ENCODE results near the gene RPRML.
"Not testable (repeated sequence)": the region's sequence is repeated elsewhere in the genome, so short reads cannot be mapped to it uniquely, and the experiment has no call there.

RPRML gene

DNA sequence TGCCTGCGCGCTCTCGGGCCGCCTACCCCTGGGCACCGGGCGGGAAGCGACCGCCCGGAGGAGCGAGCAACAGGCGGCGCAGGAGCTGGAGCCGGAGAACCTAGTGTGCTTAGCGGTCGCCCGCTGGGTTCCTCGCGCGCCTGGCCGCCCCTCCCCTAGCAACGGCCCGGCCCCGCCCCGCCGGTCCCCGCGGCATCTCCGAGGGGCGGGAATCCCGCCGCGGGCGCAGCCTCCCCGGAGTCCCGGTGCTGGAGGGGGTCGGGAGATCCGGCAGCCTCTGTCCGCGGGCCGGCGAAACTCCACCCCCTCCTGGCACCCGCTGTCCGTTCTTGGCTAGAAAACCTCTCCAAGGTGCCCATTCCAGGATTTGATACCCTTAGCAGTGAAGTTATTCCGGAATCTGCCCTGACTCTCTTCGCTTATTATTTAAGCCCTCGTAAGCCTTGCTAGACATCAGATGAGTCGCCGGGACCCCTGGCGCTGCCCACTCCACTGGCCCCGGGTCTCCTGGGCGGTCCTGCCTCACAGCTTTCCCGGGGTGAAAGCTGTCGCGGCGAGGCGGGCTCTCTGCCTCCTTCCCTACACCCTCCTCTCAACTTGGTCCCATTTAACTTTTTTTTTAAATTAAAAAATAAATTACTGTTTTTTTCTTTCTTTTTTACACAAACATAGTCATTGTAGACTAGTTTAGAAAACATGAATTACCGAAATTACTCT lies at the start of gene RPRML:
Gene RPRML, minus strand, starts transcription at position 107 of the 717 bp plus-strand sequence. CDS start 246 bp downstream, outside the sequence.
- H3K27me3 Mint-ChIP-seq, result peaks cover 82% of the 10 kb centered on the region
- no peak within 1 kb of the TSS for H3K27ac Mint-ChIP-seq
- CTCF ChIA-PET, result interaction anchor here (0.6 kb wide), 1 partner anchor 22 kb away, joined by 3 read pairs; no protein-coding TSS in a partner anchor
- H3K36me3 Mint-ChIP-seq, result no peaks in the 10 kb centered on the region
- peaks cover 6% of the 10 kb centered on the region for H3K4me1 Mint-ChIP-seq
- peak; percentile 53 for DNase-seq
- peak within 1 kb of the TSS; percentile 73 for H3K4me3 Mint-ChIP-seq
- no peaks in the 10 kb centered on the region for H3K9me3 Mint-ChIP-seq

DNA sequence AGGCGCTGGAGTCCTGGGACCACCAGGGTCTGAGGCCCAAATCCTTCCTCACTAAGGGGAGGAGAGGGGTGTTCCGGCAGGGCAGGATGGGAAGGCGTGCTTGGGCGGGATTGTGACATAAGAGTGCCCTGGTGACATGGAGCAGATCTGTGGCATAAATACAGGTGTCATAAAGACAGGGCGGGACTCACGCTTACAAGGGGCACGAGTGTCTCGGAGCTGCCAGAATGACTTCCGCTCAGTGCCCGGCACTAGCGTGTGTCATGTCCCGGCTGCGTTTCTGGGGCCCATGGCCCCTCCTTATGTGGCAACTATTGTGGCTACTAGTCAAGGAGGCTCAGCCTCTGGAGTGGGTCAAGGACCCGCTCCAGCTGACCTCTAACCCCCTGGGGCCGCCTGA lies 37.9 kb upstream of the RPRML start:
- H3K36me3 Mint-ChIP-seq, H3K27ac Mint-ChIP-seq, CTCF ChIA-PET, DNase-seq, H3K27me3 Mint-ChIP-seq, H3K9me3 Mint-ChIP-seq, H3K4me3 Mint-ChIP-seq: not testable (repeated sequence)
- H3K4me1 Mint-ChIP-seq, result peaks cover 14% of the 10 kb centered on the region

DNA sequence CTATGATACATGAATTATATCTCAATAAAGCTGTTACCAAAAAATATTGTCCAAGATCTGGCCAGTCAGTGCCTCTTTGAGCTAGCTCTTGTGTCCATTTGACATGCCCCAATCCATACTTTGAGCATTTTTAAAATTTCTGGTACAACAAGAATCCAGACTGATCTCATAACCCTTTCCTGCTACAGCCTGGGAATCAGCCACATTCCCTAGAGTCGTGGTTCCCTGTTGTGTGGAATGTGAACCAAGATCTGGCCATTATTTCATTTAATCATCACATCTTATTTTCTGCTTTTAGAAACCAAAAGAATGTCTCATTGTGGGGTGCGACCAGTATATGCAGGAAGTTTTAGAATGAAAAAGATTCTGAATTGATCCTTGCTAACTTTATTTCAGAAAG lies 34.3 kb upstream of the RPRML start:
- no peak for DNase-seq
- Mint-ChIP-seq H3K9me3 (no peaks in the 10 kb centered on the region), H3K27me3 (no peaks in the 10 kb centered on the region), H3K27ac (no peak overlapping the region), H3K4me3 (no peak overlapping the region), H3K4me1 (peaks cover 14% of the 10 kb centered on the region), H3K36me3 (no peaks in the 10 kb centered on the region)
- CTCF ChIA-PET, result no interaction called here

- no peak for DNase-seq
- Mint-ChIP-seq H3K4me1 (peaks cover 14% of the 10 kb centered on the region), H3K9me3 (no peaks in the 10 kb centered on the region), H3K36me3 (no peaks in the 10 kb centered on the region), H3K27me3 (no peaks in the 10 kb centered on the region), H3K27ac (no peak overlapping the region), H3K4me3 (no peak overlapping the region)
- CTCF ChIA-PET, result interaction anchor here (0.6 kb wide), 1 partner anchor 79 kb away, joined by 6 read pairs; no protein-coding TSS in a partner anchor
These were observed 33.4 kb upstream of the RPRML start for GRCh38 chr17:47012457-47012856.

- DNase-seq, result no peak
- H3K27me3 Mint-ChIP-seq, result no peaks in the 10 kb centered on the region
- CTCF ChIA-PET, result no interaction called here
- no peak overlapping the region for H3K27ac Mint-ChIP-seq
- no peak overlapping the region for H3K4me3 Mint-ChIP-seq
- H3K36me3 Mint-ChIP-seq, result no peaks in the 10 kb centered on the region
- peaks cover 14% of the 10 kb centered on the region for H3K4me1 Mint-ChIP-seq
- H3K9me3 Mint-ChIP-seq, result no peaks in the 10 kb centered on the region
These were observed 30.9 kb upstream of the RPRML start for GRCh38 chr17:47009759-47010594.

GRCh38 chr17:47004906-47005305 lies 25.9 kb upstream of the RPRML start:
- no peaks in the 10 kb centered on the region for H3K36me3 Mint-ChIP-seq
- no peaks in the 10 kb centered on the region for H3K27me3 Mint-ChIP-seq
- H3K27ac Mint-ChIP-seq, result no peak overlapping the region
- no peak overlapping the region for H3K4me3 Mint-ChIP-seq
- CTCF ChIA-PET, result interaction anchor here (1.1 kb wide), 1 partner anchor 163 kb away, joined by 3 read pairs; no protein-coding TSS in a partner anchor
- peaks cover 11% of the 10 kb centered on the region for H3K4me1 Mint-ChIP-seq
- peaks cover 2% of the 10 kb centered on the region for H3K9me3 Mint-ChIP-seq
- DNase-seq, result no peak

DNA sequence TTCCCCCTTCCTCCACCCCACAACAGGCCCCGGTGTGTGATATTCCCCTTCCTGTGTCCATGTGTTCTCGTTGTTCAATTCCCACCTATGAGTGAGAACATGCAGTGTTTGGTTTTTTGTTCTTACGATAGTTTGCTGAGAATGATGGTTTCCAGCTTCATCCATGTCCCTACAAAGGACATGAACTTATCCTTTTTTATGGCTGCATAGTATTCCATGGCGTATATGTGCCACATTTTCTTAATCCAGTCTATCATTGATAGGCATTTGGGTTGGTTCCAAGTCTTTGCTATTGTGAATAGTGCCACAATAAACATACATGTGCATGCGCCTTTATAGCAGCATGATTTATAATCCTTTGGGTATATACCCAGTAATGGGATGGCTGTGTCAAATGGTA lies 24.8 kb upstream of the RPRML start:
- not testable (repeated sequence) for DNase-seq, H3K9me3 Mint-ChIP-seq, H3K36me3 Mint-ChIP-seq, H3K27me3 Mint-ChIP-seq, H3K4me3 Mint-ChIP-seq, H3K27ac Mint-ChIP-seq
- CTCF ChIA-PET, result interaction anchor here (5.3 kb wide), 1 partner anchor 62 kb away, joined by 31 read pairs; no protein-coding TSS in a partner anchor
- peaks cover 11% of the 10 kb centered on the region for H3K4me1 Mint-ChIP-seq

- Mint-ChIP-seq H3K9me3 (no peaks in the 10 kb centered on the region), H3K4me3 (no peak overlapping the region), H3K27me3 (peaks cover 7% of the 10 kb centered on the region), H3K27ac (no peak overlapping the region), H3K4me1 (peaks cover under 1% of the 10 kb centered on the region), H3K36me3 (no peaks in the 10 kb centered on the region)
- CTCF ChIA-PET, result interaction anchor here (1.4 to 2.9 kb wide), 2 partner anchors 54 to 153 kb away, joined by 4 to 9 read pairs; no protein-coding TSS in a partner anchor
- DNase-seq, result no peak
These were observed 17.0 kb upstream of the RPRML start for GRCh38 chr17:46995841-46996571.

DNA sequence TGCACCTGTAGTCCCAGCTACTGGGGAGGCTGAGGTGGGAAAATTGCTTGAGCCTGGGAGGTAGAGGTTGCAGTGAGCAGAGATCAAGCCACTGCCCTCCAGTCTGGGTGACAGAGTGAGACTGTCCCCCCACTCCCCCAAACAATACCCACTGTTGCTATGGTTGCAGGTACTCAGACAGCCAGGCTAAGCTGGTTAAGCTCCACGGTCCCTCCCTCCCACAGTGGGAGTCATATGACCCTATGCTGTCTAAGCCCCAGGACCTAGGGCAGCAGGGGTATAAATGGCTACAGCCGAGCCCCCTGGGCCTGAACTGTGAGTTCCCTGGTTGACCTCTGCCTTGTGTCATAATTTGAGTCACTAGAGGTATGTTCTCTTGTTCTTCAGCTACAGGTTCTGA lies 15.9 kb upstream of the RPRML start:
- no peaks in the 10 kb centered on the region for H3K36me3 Mint-ChIP-seq
- H3K9me3 Mint-ChIP-seq, result no peaks in the 10 kb centered on the region
- H3K4me3 Mint-ChIP-seq, result no peak overlapping the region
- no peak for DNase-seq
- no peaks in the 10 kb centered on the region for H3K4me1 Mint-ChIP-seq
- CTCF ChIA-PET, result interaction anchor here (1.4 kb wide), 1 partner anchor 152 kb away, joined by 4 read pairs; no protein-coding TSS in a partner anchor
- H3K27me3 Mint-ChIP-seq, result peaks cover 8% of the 10 kb centered on the region
- no peak overlapping the region for H3K27ac Mint-ChIP-seq

DNA sequence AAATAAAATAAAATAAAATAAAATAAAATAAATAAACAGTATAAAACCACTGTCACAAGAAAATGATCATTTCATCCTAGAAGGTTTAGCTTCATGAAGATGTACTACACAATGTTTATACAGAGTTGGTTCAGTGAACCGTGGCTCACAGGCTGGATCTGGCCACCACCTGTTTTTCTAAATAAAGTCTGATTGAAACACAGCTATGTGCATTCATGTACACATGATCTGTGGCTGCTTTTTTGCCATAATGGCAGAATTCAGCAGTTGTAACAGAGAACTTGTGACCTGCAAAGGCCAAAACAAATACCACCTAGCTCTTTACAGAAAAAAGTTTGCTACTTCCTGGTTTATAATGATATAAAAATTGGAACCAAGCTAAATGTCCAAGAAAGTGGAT lies 12.6 kb upstream of the RPRML start:
- CTCF ChIA-PET, result interaction anchor here (1.1 to 1.4 kb wide), 3 partner anchors 9 to 50 kb away, joined by 3 to 5 read pairs (median 4); no protein-coding TSS in a partner anchor
- Mint-ChIP-seq H3K36me3 (no peaks in the 10 kb centered on the region), H3K27me3 (peaks cover 31% of the 10 kb centered on the region), H3K4me3 (no peak overlapping the region), H3K4me1 (no peaks in the 10 kb centered on the region), H3K9me3 (no peaks in the 10 kb centered on the region), H3K27ac (no peak overlapping the region)
- no peak for DNase-seq

GRCh38 chr17:46989637-46990431 lies 10.8 kb upstream of the RPRML start:
- no peaks in the 10 kb centered on the region for H3K9me3 Mint-ChIP-seq
- no peak overlapping the region for H3K27ac Mint-ChIP-seq
- no peak overlapping the region for H3K4me3 Mint-ChIP-seq
- DNase-seq, result no peak
- CTCF ChIA-PET, result interaction anchor here (1.4 kb wide), 1 partner anchor 48 kb away, joined by 3 read pairs; no protein-coding TSS in a partner anchor
- H3K27me3 Mint-ChIP-seq, result peaks cover 33% of the 10 kb centered on the region
- H3K36me3 Mint-ChIP-seq, result no peaks in the 10 kb centered on the region
- no peaks in the 10 kb centered on the region for H3K4me1 Mint-ChIP-seq

- H3K27ac Mint-ChIP-seq, DNase-seq, H3K4me1 Mint-ChIP-seq, H3K4me3 Mint-ChIP-seq, H3K9me3 Mint-ChIP-seq, CTCF ChIA-PET, H3K36me3 Mint-ChIP-seq: not testable (repeated sequence)
- H3K27me3 Mint-ChIP-seq, result peaks cover 36% of the 10 kb centered on the region
These were observed 8.9 kb upstream of the RPRML start for GRCh38 chr17:46987927-46988326.

DNA sequence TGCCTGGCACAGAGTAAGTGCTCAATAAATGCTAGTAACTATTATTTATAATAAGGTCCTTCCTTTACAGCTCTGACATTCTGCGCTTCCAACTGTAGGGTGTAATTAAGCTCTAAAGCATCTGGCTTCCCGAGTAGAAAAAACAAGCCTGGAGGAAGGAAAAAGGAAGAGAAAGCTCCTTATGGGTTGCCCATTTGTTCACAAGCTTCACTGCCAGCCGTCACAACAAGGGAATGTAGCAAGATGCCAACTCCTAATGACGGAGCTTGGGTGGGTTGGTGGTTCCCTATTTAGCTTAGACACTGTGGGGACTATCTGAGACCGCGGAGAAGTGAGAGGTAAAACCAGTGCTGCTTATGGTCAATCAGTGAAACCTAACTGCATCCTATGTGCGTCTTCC lies 7.3 kb upstream of the RPRML start:
- no peaks in the 10 kb centered on the region for H3K4me1 Mint-ChIP-seq
- no peaks in the 10 kb centered on the region for H3K36me3 Mint-ChIP-seq
- H3K27ac Mint-ChIP-seq, result peak overlapping the region; percentile 45
- CTCF ChIA-PET, result no interaction called here
- no peak overlapping the region for H3K4me3 Mint-ChIP-seq
- no peaks in the 10 kb centered on the region for H3K9me3 Mint-ChIP-seq
- DNase-seq, result no peak
- H3K27me3 Mint-ChIP-seq, result peaks cover 51% of the 10 kb centered on the region

Data from activated naive CD4-positive, alpha-beta T cell treated with anti-CD3 and anti-CD28 coated beads, Interleukin-2, amount 10 ng/mL, durations not matched to agents 7 days and 5 days (primary cell).